Activated T-cell treated with anti-CD3 and anti-CD28 coated beads, Interleukin-2, amount 50 U/mL, for 4 hours (primary cell): ENCODE measurements around the gene BCR. TPM values are rescaled to one million over a fixed set of nuclear protein-coding genes. Genes with fewer than 3 reads are reported as not detected.

Experiments
- ATAC-seq, 2 donors: fragments of 200-7000 bp; cut with Tn5 transposase; one replicate each; pipeline ENCODE4 v1.10.0; 2021
- DNase-seq: peaks from one replicate; pipeline ENCODE4 v3.0.0-alpha.2; 2020
- H3K27me3 Mint-ChIP-seq: one replicate; pipeline ENCODE4 v1.8.0; 2021; ENCODE audit warnings: low read depth, mixed read lengths
- H3K36me3 Mint-ChIP-seq: one replicate; pipeline ENCODE4 v1.8.0; 2022; ENCODE audit warnings: mixed read lengths; ENCODE audit not compliant: insufficient read depth
- H3K4me1 Mint-ChIP-seq: one replicate; pipeline ENCODE4 v1.8.0; 2021; ENCODE audit warnings: low read depth, mixed read lengths
- H3K4me3 Mint-ChIP-seq: one replicate; pipeline ENCODE4 v1.8.0; 2021; ENCODE audit warnings: mild to moderate bottlenecking, moderate library complexity, mixed read lengths
- H3K9me3 Mint-ChIP-seq: one replicate; pipeline ENCODE4 v1.8.0; 2021; ENCODE audit warnings: mixed read lengths
- total RNA-seq, 3 donors: library from RNA; stranded (reverse); gene quantifications; one replicate each; pipeline ENCODE4 v1.2.1, GENCODE V29; 2021

BCR gene
- total RNA-seq, 3 donors from 2014 or later = 58.2 to 63.1 (median 61.3) TPM

- DNase-seq (no peak), ATAC-seq (no peak)
- no peak overlapping the region for H3K4me3 Mint-ChIP-seq
- no peaks in the 10 kb centered on the region for H3K27me3 Mint-ChIP-seq
- no peaks in the 10 kb centered on the region for H3K36me3 Mint-ChIP-seq
- H3K9me3 Mint-ChIP-seq = no peaks in the 10 kb centered on the region
- peaks cover 8% of the 10 kb centered on the region for H3K4me1 Mint-ChIP-seq
These were observed 22.5 kb upstream of the BCR start for GRCh38 chr22:23157560-23158515.

GRCh38 chr22:23158516-23159290 is 21.6 kb upstream of the BCR start:
- H3K4me3 Mint-ChIP-seq = no peak overlapping the region
- ATAC-seq = no peak
- H3K27me3 Mint-ChIP-seq = no peaks in the 10 kb centered on the region
- H3K9me3 Mint-ChIP-seq = no peaks in the 10 kb centered on the region
- no peak for DNase-seq
- H3K4me1 Mint-ChIP-seq = no peaks in the 10 kb centered on the region
- H3K36me3 Mint-ChIP-seq = no peaks in the 10 kb centered on the region

DNA sequence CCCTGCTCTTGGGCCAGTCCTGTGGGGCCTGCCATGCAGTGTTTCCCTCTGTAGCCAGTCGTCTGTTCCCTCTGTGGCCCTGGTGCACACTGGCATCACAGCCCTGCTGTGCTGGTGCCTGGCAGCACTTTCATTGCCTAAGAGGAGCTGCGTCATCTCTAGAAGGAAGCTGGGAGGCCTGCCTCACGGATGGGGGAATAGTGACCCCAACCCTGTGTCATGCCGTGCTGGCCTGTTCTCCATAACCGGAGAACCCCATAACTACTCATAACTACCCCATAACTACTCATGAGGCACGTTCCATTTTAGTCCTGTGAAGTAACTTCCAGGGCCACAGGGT is 21.0 kb upstream of the BCR start:
- Mint-ChIP-seq H3K9me3 (no peaks in the 10 kb centered on the region), H3K4me3 (no peak overlapping the region), H3K4me1 (no peaks in the 10 kb centered on the region), H3K36me3 (no peaks in the 10 kb centered on the region), H3K27me3 (no peaks in the 10 kb centered on the region)
- ATAC-seq (no peak), DNase-seq (no peak)

- H3K4me3 Mint-ChIP-seq = no peak overlapping the region
- ATAC-seq = no peak
- H3K36me3 Mint-ChIP-seq = no peaks in the 10 kb centered on the region
- DNase-seq = no peak
- H3K4me1 Mint-ChIP-seq = no peaks in the 10 kb centered on the region
- no peaks in the 10 kb centered on the region for H3K27me3 Mint-ChIP-seq
- no peaks in the 10 kb centered on the region for H3K9me3 Mint-ChIP-seq
These were observed 19.3 kb upstream of the BCR start for GRCh38 chr22:23161029-23161428.

- no peak overlapping the region for H3K4me3 Mint-ChIP-seq
- H3K36me3 Mint-ChIP-seq = no peaks in the 10 kb centered on the region
- no peak for ATAC-seq
- DNase-seq = no peak
- no peaks in the 10 kb centered on the region for H3K4me1 Mint-ChIP-seq
- H3K27me3 Mint-ChIP-seq = no peaks in the 10 kb centered on the region
- H3K9me3 Mint-ChIP-seq = no peaks in the 10 kb centered on the region
These were observed 18.7 kb upstream of the BCR start for GRCh38 chr22:23161574-23161973.

GRCh38 chr22:23163665-23164064 is 16.6 kb upstream of the BCR start:
- no peaks in the 10 kb centered on the region for H3K36me3 Mint-ChIP-seq
- no peaks in the 10 kb centered on the region for H3K4me1 Mint-ChIP-seq
- ATAC-seq (no peak), DNase-seq (no peak)
- H3K27me3 Mint-ChIP-seq = peaks cover 3% of the 10 kb centered on the region
- no peak overlapping the region for H3K4me3 Mint-ChIP-seq
- no peaks in the 10 kb centered on the region for H3K9me3 Mint-ChIP-seq

DNA sequence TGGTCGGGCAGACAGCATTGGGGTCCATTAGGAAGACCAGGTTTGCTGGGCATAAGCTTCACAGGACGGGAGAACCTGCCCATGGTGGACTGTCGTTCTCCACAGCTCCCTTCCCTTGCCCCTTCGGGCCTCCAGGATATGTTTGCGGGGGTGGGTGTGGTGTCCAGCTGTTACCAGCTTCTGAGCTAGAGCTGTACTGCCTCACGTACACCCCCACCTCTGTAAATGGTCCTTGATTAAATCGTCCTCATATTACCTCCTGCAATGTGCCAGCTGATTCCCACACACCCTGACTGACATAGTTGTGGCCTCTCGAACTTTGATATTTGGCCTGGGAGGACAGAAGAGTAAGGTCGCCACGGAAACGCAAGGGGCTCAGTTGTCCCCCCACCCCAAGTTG is 16.2 kb upstream of the BCR start:
- ATAC-seq (no peak), DNase-seq (no peak)
- Mint-ChIP-seq H3K4me3 (no peak overlapping the region), H3K27me3 (peaks cover 3% of the 10 kb centered on the region), H3K36me3 (no peaks in the 10 kb centered on the region), H3K4me1 (no peaks in the 10 kb centered on the region), H3K9me3 (no peaks in the 10 kb centered on the region)

DNA sequence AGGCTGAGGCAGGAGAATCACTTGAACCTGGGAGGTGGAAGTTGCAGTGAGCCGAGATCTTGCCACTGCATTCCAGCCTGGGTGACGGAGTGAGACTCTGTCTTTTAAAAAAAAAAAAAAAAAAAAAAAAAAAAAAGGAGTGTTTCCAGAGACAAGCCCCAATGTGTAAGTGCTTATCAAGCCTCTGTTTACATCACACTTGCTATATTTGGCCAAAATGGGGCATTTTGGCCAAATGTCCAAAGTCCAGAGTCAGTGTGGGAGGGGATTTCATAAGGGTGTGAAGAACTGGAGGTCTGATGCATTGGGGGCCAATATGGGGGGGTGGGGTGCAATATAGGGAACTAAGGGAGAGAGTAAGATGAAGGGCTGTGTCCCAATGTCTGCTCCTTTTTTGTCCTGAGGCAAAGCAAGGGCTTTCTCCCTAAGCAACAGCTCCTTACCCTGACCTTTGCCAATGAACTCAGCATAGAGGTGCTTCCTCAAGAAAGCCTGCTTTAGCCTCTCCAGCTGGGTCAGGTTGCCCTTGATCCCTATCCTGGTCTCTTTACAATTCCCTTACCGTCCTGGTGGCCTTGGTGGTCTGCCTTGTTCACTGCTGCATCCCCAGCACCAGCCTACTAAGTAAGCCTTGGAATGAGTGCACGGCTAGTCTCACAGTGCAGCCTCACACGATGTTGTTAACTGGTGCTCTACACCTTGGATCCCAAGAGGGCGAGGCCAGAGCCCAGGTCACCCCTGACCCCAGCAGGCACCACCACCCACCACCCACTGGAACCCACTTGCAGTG is 14.1 kb upstream of the BCR start:
- no peak overlapping the region for H3K4me3 Mint-ChIP-seq
- no peaks in the 10 kb centered on the region for H3K4me1 Mint-ChIP-seq
- DNase-seq (no peak), ATAC-seq (no peak)
- H3K9me3 Mint-ChIP-seq = no peaks in the 10 kb centered on the region
- H3K27me3 Mint-ChIP-seq = peaks cover 3% of the 10 kb centered on the region
- no peaks in the 10 kb centered on the region for H3K36me3 Mint-ChIP-seq

DNA sequence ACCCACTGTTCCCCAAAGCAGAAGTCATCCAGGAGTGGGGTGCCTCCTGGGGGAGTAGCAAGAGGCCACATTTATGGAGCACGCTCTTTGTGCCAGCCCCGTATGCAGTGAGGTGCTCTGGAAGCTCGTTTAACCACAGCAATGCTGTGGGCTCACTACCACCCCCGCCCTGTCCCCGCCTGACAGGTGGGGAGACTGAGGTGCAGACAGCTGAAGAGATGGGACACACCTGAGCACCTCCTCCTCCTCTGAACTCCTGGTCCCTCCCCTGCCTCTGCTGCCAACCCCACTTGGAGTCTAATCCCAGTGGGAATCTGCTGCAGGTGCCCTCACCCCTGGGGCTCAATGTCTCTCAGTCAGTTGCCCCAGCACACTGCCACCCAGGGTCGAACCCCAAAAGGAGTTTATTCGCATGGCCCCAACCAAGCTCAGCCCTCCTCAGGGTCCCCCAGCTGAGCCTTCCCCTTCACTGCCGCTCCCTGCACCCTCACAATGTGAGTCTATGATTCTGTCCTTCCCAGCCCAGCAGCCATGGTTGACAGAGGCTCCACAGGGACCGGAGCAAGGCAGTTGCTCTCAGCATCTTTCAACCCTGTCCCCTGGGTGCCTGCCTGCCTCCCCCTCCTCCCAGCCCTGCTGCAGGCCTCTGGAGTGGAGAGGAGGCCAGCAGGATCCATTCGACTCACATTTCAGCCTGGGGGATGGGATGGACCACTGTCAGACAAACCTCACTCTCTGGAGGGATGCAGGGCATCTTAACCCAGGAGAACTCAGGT is 13.3 kb upstream of the BCR start:
- Mint-ChIP-seq H3K27me3 (peaks cover 3% of the 10 kb centered on the region), H3K9me3 (no peaks in the 10 kb centered on the region), H3K4me1 (no peaks in the 10 kb centered on the region), H3K4me3 (no peak overlapping the region), H3K36me3 (no peaks in the 10 kb centered on the region)
- ATAC-seq (no peak), DNase-seq (no peak)

DNA sequence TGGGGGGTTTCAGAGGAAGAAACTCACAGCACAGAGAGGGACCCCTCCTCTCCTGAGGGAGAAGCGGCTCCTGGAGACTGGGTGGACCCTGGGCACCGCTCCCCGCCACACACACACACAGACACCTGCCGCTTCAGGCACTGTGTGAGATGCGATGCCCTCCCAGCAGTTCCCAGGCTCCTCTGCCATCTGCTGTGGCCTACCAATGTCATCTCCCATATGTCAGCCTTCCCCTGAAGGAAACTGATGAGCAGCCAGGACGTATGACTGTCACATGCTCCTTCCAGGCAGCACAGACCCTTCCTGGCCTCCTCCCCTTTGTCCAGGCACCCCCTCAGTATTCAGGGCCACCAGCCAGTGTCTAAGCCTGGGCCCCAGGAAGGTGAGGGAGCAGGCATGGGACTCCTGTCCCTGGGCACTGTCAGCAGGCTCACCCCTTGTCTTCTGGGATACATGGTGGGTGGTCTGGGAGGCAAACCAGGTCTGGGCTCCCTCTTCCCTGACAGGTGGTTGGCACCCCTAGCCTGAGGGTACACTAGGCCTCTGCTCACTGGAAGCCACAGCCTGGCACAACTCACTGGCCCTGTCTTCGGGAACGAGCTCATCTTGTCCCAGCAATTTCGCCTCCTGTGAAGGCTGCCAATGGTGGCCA is 11.8 kb upstream of the BCR start:
- no peaks in the 10 kb centered on the region for H3K9me3 Mint-ChIP-seq
- ATAC-seq (no peak), DNase-seq (no peak)
- H3K4me1 Mint-ChIP-seq = no peaks in the 10 kb centered on the region
- no peaks in the 10 kb centered on the region for H3K36me3 Mint-ChIP-seq
- peaks cover 3% of the 10 kb centered on the region for H3K27me3 Mint-ChIP-seq
- H3K4me3 Mint-ChIP-seq = no peak overlapping the region

DNA sequence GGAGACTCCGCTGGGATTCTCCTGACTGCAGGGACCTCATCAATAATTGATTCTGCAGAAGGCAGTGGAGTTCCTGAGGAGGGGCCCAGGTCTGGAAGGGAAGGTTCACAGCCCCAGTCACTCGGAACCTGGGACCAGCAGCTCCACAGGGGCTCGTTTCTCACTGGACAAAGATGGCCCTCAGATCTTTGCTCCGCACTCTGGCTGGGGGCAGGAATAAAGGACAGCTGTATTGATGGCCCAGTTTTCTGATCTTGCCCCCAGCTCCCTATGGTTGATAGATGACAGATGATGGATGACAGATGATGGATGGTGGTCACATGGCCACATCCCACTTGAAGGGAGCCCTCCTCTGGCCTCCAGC is 11.3 kb upstream of the BCR start:
- H3K4me1 Mint-ChIP-seq = peaks cover 2% of the 10 kb centered on the region
- DNase-seq (no peak), ATAC-seq (no peak)
- no peak overlapping the region for H3K4me3 Mint-ChIP-seq
- no peaks in the 10 kb centered on the region for H3K36me3 Mint-ChIP-seq
- H3K9me3 Mint-ChIP-seq = no peaks in the 10 kb centered on the region
- peaks cover 3% of the 10 kb centered on the region for H3K27me3 Mint-ChIP-seq

DNA sequence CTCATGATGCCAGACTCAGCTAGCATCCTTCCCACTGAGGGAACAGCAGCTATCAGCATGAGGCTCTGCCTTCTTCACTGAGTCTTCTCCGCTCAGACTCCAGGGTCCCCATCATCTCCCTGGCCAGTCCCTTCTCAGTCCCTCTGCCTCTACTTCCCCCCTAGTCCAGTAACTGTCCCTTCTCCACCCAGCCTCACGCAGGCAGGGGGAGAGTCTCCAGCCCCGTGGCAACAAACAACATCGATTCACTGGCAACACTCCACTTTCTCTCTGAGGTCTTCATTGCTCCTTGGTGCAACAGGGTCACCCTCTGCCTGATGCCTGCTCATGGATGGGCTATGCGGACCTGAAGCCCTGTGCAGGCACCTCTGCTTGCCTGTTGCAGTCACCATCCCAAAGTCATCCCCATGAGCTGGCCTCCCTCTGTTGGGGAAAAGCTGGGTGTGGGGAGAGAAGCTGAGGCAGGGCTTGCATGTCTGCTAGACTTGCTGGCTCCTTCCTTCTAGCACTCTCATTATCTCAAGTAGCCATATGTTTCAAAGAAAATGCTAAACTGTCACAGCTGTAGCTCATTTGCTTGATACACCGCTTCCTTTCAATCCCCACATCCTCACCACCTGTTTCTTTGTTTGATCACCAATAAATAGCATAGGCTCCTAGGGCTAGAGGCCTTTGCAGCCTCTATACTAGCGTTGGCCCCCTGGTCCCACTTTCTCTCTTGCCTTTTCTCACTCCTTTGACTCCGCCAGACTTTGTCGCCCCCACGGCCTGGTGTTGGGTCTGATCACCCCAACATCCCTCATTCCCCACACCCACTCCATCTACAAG is 4.3 kb upstream of the BCR start:
- no peak for ATAC-seq
- Mint-ChIP-seq H3K36me3 (no peaks in the 10 kb centered on the region), H3K9me3 (no peaks in the 10 kb centered on the region), H3K4me1 (peaks cover 37% of the 10 kb centered on the region), H3K4me3 (no peak overlapping the region), H3K27me3 (no peaks in the 10 kb centered on the region)
- DNase-seq = no peak

DNA sequence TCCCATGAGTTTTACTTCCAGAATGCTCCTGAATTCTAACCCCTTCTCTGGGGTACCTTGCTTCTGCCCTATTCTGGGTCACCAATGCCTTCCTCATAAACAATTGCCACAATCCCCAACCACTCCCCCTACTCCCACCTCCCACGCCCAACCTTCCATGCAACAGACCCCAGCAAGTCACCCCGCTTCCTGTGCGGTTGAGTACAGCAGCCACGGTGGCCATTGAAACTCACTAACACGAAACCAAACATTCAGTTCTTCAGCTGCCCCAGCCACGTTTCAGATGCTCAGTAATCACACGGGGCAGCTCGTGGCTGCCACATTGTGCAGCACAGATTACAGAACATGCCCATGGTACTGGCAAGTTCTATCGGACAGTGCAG is 3.7 kb upstream of the BCR start:
- ATAC-seq (no peak), DNase-seq (no peak)
- no peaks in the 10 kb centered on the region for H3K9me3 Mint-ChIP-seq
- peaks cover 37% of the 10 kb centered on the region for H3K4me1 Mint-ChIP-seq
- H3K4me3 Mint-ChIP-seq = no peak overlapping the region
- no peaks in the 10 kb centered on the region for H3K27me3 Mint-ChIP-seq
- H3K36me3 Mint-ChIP-seq = no peaks in the 10 kb centered on the region
